GM23338 (cell line): ENCODE data around the gene SOS2. TPM values are rescaled to one million over a fixed set of nuclear protein-coding genes. Genes with fewer than 3 reads are reported as not detected.

Experiments
- ATAC-seq: fragments of 200-7000 bp; cut with Tn5 transposase; 3 replicates; pipeline ENCODE4 v1.9.1; 2020
- DNase-seq: peaks from one replicate; pipeline ENCODE4 v3.0.0-alpha.2; 2015; ENCODE audit warnings: low spot score
- H2AFZ ChIP-seq: fragments of 200-600 bp; sonication (generic); 2 replicates; pipeline ENCODE4 v1.8.0; 2016; ENCODE audit warnings: antibody characterized with exemption, mild to moderate bottlenecking, moderate library complexity
- H3F3A ChIP-seq: fragments of 200-600 bp; sonication (generic); replicated peaks from 2 replicates; pipeline ENCODE4 v1.8.0; 2017; ENCODE audit warnings: antibody characterized with exemption, mixed run types, low read depth
- H3K27ac ChIP-seq: fragments of 200-600 bp; sonication (generic); 2 replicates; pipeline ENCODE4 v1.6.1; 2016; ENCODE audit warnings: low read depth
- H3K27me3 ChIP-seq: fragments of 200-600 bp; sonication (generic); 2 replicates; pipeline ENCODE4 v1.8.0; 2016; ENCODE audit warnings: mild to moderate bottlenecking, mixed run types, moderate library complexity; ENCODE audit not compliant: insufficient read depth
- H3K36me3 ChIP-seq: fragments of 200-600 bp; sonication (generic); 2 replicates; pipeline ENCODE4 v1.8.0; 2016; ENCODE audit warnings: mild to moderate bottlenecking; ENCODE audit not compliant: insufficient read depth
- H3K4me1 ChIP-seq: fragments of 200-600 bp; sonication (generic); 2 replicates; pipeline ENCODE4 v1.8.0; 2016; ENCODE audit warnings: mild to moderate bottlenecking, moderate library complexity; ENCODE audit not compliant: insufficient read depth
- H3K4me2 ChIP-seq: fragments of 200-600 bp; sonication (generic); 2 replicates; pipeline ENCODE4 v1.7.1; 2017; ENCODE audit warnings: mixed run types
- H3K4me3 ChIP-seq: fragments of 200-600 bp; sonication (generic); 2 replicates; pipeline ENCODE4 v1.6.1; 2016; ENCODE audit warnings: mixed run types
- H3K79me2 ChIP-seq: fragments of 200-600 bp; sonication (generic); replicated peaks from 2 replicates; pipeline ENCODE4 v1.8.0; 2017; ENCODE audit warnings: mild to moderate bottlenecking; ENCODE audit not compliant: insufficient read depth
- H3K9me2 ChIP-seq: fragments of 200-600 bp; sonication (generic); 2 replicates; pipeline ENCODE4 v1.8.0; 2017; ENCODE audit not compliant: insufficient read depth
- H4K20me1 ChIP-seq: fragments of 200-600 bp; sonication (generic); replicated peaks from 2 replicates; pipeline ENCODE4 v1.8.0; 2017; ENCODE audit warnings: mild to moderate bottlenecking; ENCODE audit not compliant: insufficient read depth
- H3K27ac Mint-ChIP-seq: 2 replicates; pipeline ENCODE4 v1.8.0; 2020; ENCODE audit warnings: inconsistent platforms, mild to moderate bottlenecking, moderate library complexity, mixed read lengths
- H3K27me3 Mint-ChIP-seq: 3 replicates; pipeline ENCODE4 v1.8.0; 2022; ENCODE audit warnings: low read depth, mild to moderate bottlenecking, moderate library complexity, mixed read lengths, inconsistent platforms; ENCODE audit not compliant: insufficient read depth, poor library complexity
- H3K36me3 Mint-ChIP-seq: 3 replicates; pipeline ENCODE4 v1.8.0; 2021; ENCODE audit warnings: low read depth, mild to moderate bottlenecking, inconsistent platforms, moderate library complexity, mixed read lengths
- H3K4me1 Mint-ChIP-seq: 3 replicates; pipeline ENCODE4 v1.8.0; 2020; ENCODE audit warnings: mild to moderate bottlenecking, inconsistent platforms, mixed read lengths
- H3K4me3 Mint-ChIP-seq: 3 replicates; pipeline ENCODE4 v1.8.0; 2021; ENCODE audit warnings: moderate library complexity, mild to moderate bottlenecking, inconsistent platforms, mixed read lengths
- H3K9me3 Mint-ChIP-seq: 3 replicates; pipeline ENCODE4 v1.8.0; 2020; ENCODE audit warnings: moderate library complexity, mild to moderate bottlenecking, inconsistent platforms, mixed read lengths
- CREB1 ChIP-seq: fragments of 250-450 bp; sonication (Bioruptor Pico); IDR thresholded peaks from 2 replicates; pipeline ENCODE4 v1.5.0; 2020; ENCODE audit warnings: low read depth, mild to moderate bottlenecking, moderate library complexity
- EZH2 ChIP-seq: fragments of 200-600 bp; sonication (generic); IDR thresholded peaks from one replicate; pipeline ENCODE4 v1.8.0; 2017; ENCODE audit warnings: antibody characterized with exemption, mild to moderate bottlenecking, low read depth; ENCODE audit not compliant: unreplicated experiment
- EZH2phosphoT487 ChIP-seq: fragments of 200-600 bp; sonication (generic); IDR thresholded peaks from one replicate; pipeline ENCODE4 v1.8.1; 2018; ENCODE audit warnings: antibody characterized with exemption; ENCODE audit not compliant: unreplicated experiment
- JUNB ChIP-seq: IDR thresholded peaks from one replicate; pipeline ENCODE4 v1.6.1; 2016; ENCODE audit warnings: antibody characterized with exemption; ENCODE audit not compliant: unreplicated experiment
- NANOG ChIP-seq: IDR thresholded peaks from 2 replicates; pipeline ENCODE4 v1.6.1; 2016; ENCODE audit warnings: antibody characterized with exemption, borderline replicate concordance
- POLR2AphosphoS5 ChIP-seq: IDR thresholded peaks from 2 replicates; pipeline ENCODE4 v1.6.1; 2016; ENCODE audit warnings: antibody characterized with exemption, low read depth
- STAT1 ChIP-seq: IDR thresholded peaks from one replicate; pipeline ENCODE4 v1.6.1; 2016; ENCODE audit warnings: antibody characterized with exemption; ENCODE audit not compliant: unreplicated experiment
- ZNF114 ChIP-seq: fragments of 250-450 bp; sonication (Bioruptor Pico); IDR thresholded peaks from 2 replicates; pipeline ENCODE4 v1.5.0; 2020; ENCODE audit warnings: mild to moderate bottlenecking, moderate library complexity
- ZNF331 ChIP-seq: fragments of 250-450 bp; sonication (Bioruptor Pico); IDR thresholded peaks from 2 replicates; pipeline ENCODE4 v1.5.0; 2020; ENCODE audit warnings: low read depth, mild to moderate bottlenecking, moderate library complexity
- polyA plus RNA-seq: library from polyadenylated mRNA; unstranded; fragments of >200 nt; fragmentation: Nextera tagmentation; extraction: Ambion mirVana; gene quantifications from 2 replicates; pipeline ENCODE4 v1.2.1, GENCODE V29; 2016
- total RNA-seq: library from RNA; depleted of rRNA; stranded (reverse); fragments of >200 nt; shearing (Covaris generic); gene quantifications from 2 replicates; pipeline ENCODE4 v1.2.3, GENCODE V29; 2014
- TF ChIP-seq, protein P1 (sequence below): IDR thresholded peaks from one replicate; pipeline ENCODE4 v1.6.1; 2018; ENCODE audit warnings: antibody characterized with exemption; ENCODE audit not compliant: unreplicated experiment
- TF ChIP-seq, protein P2 (sequence below): fragments of 250-450 bp; sonication (Bioruptor Pico); IDR thresholded peaks from 2 replicates; pipeline ENCODE4 v1.5.0; 2020; ENCODE audit warnings: mild to moderate bottlenecking, moderate library complexity
- TF ChIP-seq, protein P3 (sequence below), 2 experiments: fragments of 200-600 bp in 1 of 2; sonication (generic) in 1 of 2; conservative IDR thresholded peaks; 2 replicates each; pipeline versions ENCODE4 v1.5.1 to v1.6.1; 2016 to 2017; ENCODE audit warnings: antibody characterized with exemption in 2 of 2, low read depth in 2 of 2, mild to moderate bottlenecking in 2 of 2, moderate library complexity in 1 of 2
- TF ChIP-seq, protein P4 (sequence below): IDR thresholded peaks from 2 replicates; pipeline ENCODE4 v1.6.1; 2016; ENCODE audit warnings: antibody characterized with exemption

SOS2 gene
- total and polyA plus RNA-seq, 2 experiments from 2014 or later, result 3.5 to 11.4 TPM

DNA sequence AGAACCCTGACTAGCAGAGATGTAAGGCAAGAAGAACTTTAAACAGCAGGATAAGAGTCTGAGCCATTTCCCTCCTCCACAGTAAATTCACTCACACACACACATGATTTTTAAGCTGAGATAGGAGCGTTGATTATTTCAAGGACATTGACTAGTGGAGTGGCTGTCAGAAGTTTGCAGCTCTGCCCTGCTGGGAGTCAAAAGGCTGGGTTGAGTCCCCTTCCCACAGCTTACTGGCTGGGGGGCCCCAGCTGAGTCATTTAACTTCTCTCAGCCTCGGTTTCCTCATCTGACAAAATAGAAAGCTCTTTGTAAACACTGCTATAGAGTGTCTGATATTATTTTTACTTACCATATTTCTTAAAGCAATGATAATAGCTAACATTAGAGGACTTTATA, 143.3 kb downstream of the SOS2 start:
- no peaks in the 10 kb centered on the region for H3K9me2 ChIP-seq

More for the DNA sequence above, 143.3 kb downstream of the SOS2 start:
- H3K27me3 Mint-ChIP-seq, result peaks cover 5% of the 10 kb centered on the region
- TF ChIP-seq, protein P1, sequence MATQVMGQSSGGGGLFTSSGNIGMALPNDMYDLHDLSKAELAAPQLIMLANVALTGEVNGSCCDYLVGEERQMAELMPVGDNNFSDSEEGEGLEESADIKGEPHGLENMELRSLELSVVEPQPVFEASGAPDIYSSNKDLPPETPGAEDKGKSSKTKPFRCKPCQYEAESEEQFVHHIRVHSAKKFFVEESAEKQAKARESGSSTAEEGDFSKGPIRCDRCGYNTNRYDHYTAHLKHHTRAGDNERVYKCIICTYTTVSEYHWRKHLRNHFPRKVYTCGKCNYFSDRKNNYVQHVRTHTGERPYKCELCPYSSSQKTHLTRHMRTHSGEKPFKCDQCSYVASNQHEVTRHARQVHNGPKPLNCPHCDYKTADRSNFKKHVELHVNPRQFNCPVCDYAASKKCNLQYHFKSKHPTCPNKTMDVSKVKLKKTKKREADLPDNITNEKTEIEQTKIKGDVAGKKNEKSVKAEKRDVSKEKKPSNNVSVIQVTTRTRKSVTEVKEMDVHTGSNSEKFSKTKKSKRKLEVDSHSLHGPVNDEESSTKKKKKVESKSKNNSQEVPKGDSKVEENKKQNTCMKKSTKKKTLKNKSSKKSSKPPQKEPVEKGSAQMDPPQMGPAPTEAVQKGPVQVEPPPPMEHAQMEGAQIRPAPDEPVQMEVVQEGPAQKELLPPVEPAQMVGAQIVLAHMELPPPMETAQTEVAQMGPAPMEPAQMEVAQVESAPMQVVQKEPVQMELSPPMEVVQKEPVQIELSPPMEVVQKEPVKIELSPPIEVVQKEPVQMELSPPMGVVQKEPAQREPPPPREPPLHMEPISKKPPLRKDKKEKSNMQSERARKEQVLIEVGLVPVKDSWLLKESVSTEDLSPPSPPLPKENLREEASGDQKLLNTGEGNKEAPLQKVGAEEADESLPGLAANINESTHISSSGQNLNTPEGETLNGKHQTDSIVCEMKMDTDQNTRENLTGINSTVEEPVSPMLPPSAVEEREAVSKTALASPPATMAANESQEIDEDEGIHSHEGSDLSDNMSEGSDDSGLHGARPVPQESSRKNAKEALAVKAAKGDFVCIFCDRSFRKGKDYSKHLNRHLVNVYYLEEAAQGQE, result no peak
- TF ChIP-seq, protein P2, sequence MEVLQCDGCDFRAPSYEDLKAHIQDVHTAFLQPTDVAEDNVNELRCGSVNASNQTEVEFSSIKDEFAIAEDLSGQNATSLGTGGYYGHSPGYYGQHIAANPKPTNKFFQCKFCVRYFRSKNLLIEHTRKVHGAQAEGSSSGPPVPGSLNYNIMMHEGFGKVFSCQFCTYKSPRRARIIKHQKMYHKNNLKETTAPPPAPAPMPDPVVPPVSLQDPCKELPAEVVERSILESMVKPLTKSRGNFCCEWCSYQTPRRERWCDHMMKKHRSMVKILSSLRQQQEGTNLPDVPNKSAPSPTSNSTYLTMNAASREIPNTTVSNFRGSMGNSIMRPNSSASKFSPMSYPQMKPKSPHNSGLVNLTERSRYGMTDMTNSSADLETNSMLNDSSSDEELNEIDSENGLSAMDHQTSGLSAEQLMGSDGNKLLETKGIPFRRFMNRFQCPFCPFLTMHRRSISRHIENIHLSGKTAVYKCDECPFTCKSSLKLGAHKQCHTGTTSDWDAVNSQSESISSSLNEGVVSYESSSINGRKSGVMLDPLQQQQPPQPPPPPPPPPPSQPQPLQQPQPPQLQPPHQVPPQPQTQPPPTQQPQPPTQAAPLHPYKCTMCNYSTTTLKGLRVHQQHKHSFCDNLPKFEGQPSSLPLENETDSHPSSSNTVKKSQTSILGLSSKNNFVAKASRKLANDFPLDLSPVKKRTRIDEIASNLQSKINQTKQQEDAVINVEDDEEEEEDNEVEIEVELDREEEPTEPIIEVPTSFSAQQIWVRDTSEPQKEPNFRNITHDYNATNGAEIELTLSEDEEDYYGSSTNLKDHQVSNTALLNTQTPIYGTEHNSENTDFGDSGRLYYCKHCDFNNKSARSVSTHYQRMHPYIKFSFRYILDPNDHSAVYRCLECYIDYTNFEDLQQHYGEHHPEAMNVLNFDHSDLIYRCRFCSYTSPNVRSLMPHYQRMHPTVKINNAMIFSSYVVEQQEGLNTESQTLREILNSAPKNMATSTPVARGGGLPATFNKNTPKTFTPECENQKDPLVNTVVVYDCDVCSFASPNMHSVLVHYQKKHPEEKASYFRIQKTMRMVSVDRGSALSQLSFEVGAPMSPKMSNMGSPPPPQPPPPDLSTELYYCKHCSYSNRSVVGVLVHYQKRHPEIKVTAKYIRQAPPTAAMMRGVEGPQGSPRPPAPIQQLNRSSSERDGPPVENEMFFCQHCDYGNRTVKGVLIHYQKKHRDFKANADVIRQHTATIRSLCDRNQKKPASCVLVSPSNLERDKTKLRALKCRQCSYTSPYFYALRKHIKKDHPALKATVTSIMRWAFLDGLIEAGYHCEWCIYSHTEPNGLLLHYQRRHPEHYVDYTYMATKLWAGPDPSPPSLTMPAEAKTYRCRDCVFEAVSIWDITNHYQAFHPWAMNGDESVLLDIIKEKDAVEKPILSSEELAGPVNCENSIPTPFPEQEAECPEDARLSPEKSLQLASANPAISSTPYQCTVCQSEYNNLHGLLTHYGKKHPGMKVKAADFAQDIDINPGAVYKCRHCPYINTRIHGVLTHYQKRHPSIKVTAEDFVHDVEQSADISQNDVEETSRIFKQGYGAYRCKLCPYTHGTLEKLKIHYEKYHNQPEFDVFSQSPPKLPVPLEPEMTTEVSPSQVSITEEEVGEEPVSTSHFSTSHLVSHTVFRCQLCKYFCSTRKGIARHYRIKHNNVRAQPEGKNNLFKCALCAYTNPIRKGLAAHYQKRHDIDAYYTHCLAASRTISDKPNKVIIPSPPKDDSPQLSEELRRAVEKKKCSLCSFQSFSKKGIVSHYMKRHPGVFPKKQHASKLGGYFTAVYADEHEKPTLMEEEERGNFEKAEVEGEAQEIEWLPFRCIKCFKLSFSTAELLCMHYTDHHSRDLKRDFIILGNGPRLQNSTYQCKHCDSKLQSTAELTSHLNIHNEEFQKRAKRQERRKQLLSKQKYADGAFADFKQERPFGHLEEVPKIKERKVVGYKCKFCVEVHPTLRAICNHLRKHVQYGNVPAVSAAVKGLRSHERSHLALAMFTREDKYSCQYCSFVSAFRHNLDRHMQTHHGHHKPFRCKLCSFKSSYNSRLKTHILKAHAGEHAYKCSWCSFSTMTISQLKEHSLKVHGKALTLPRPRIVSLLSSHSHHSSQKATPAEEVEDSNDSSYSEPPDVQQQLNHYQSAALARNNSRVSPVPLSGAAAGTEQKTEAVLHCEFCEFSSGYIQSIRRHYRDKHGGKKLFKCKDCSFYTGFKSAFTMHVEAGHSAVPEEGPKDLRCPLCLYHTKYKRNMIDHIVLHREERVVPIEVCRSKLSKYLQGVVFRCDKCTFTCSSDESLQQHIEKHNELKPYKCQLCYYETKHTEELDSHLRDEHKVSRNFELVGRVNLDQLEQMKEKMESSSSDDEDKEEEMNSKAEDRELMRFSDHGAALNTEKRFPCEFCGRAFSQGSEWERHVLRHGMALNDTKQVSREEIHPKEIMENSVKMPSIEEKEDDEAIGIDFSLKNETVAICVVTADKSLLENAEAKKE, result no peak
- TF ChIP-seq, protein P3, sequence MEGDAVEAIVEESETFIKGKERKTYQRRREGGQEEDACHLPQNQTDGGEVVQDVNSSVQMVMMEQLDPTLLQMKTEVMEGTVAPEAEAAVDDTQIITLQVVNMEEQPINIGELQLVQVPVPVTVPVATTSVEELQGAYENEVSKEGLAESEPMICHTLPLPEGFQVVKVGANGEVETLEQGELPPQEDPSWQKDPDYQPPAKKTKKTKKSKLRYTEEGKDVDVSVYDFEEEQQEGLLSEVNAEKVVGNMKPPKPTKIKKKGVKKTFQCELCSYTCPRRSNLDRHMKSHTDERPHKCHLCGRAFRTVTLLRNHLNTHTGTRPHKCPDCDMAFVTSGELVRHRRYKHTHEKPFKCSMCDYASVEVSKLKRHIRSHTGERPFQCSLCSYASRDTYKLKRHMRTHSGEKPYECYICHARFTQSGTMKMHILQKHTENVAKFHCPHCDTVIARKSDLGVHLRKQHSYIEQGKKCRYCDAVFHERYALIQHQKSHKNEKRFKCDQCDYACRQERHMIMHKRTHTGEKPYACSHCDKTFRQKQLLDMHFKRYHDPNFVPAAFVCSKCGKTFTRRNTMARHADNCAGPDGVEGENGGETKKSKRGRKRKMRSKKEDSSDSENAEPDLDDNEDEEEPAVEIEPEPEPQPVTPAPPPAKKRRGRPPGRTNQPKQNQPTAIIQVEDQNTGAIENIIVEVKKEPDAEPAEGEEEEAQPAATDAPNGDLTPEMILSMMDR (conservative IDR thresholded peaks at IDR 0.05; ENCODE audit: low read depth in 2 of 2), result no peak
- TF ChIP-seq, protein P4, sequence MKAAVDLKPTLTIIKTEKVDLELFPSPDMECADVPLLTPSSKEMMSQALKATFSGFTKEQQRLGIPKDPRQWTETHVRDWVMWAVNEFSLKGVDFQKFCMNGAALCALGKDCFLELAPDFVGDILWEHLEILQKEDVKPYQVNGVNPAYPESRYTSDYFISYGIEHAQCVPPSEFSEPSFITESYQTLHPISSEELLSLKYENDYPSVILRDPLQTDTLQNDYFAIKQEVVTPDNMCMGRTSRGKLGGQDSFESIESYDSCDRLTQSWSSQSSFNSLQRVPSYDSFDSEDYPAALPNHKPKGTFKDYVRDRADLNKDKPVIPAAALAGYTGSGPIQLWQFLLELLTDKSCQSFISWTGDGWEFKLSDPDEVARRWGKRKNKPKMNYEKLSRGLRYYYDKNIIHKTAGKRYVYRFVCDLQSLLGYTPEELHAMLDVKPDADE, result no peak
- TF ChIP-seq POLR2AphosphoS5, result no peak
- no peak for TF ChIP-seq EZH2
- TF ChIP-seq STAT1, result no peak
- no peak for TF ChIP-seq NANOG
- no peak for TF ChIP-seq JUNB
- TF ChIP-seq CREB1, result no peak
- no peak for TF ChIP-seq ZNF331 (CRISPR knock-in tag)
- TF ChIP-seq ZNF114 (CRISPR knock-in tag), result no peak
- no peak for TF ChIP-seq EZH2phosphoT487
- H3K4me1 Mint-ChIP-seq, result peaks cover 6% of the 10 kb centered on the region
- DNase-seq, result no peak
- Histone ChIP-seq H3K36me3 (no peaks in the 10 kb centered on the region), H3K4me1 (no peaks in the 10 kb centered on the region; the same call in 1 of the 2 replicates), H3K79me2 (no peaks in the 10 kb centered on the region), H4K20me1 (no peaks in the 10 kb centered on the region), H3K27ac (no peak overlapping the region), H2AFZ (no peak overlapping the region), H3K4me3 (no peak overlapping the region), H3K4me2 (no peak overlapping the region), H3K27me3 (no peaks in the 10 kb centered on the region), H3F3A (no peaks in the 10 kb centered on the region)
- no peak for ATAC-seq
- H3K27ac Mint-ChIP-seq, result no peak overlapping the region
- H3K9me3 Mint-ChIP-seq, result no peaks in the 10 kb centered on the region
- H3K36me3 Mint-ChIP-seq, result no peaks in the 10 kb centered on the region
- no peak overlapping the region for H3K4me3 Mint-ChIP-seq
